Left lung (tissue), 10 donors: Measurements from ENCODE around the gene TLCD3B. TPM values are rescaled to one million over a fixed set of nuclear protein-coding genes. Genes with fewer than 3 reads are reported as not detected.

ENCODE experiments used
- ATAC-seq: fragments of 200-7000 bp; cut with Tn5 transposase; one replicate; pipeline ENCODE4 v1.9.1; 2020; ENCODE audit warnings: moderate library complexity
- DNase-seq, 4 donors: peaks; one replicate each; pipeline ENCODE4 v3.0.0-alpha.2; 2013 to 2020
- H3K27ac ChIP-seq, 2 donors: fragments of 200-600 bp; sonication (generic) in 1 of 2; one replicate each; pipeline versions ENCODE4 v1.5.0 to v1.8.0; 2020 to 2021
- H3K27me3 ChIP-seq, 2 donors: fragments of 200-600 bp; sonication (generic) in 1 of 2; one replicate each; pipeline versions ENCODE4 v1.5.0 to v1.8.0; 2020 to 2021
- H3K36me3 ChIP-seq, 2 donors: fragments of 200-600 bp; sonication (generic) in 1 of 2; one replicate each; pipeline versions ENCODE4 v1.5.0 to v1.8.0; 2020 to 2021
- H3K4me1 ChIP-seq, 2 donors: fragments of 200-600 bp; one replicate each; pipeline ENCODE4 v1.8.0; 2021
- H3K4me3 ChIP-seq, 2 donors: fragments of 200-600 bp; sonication (generic) in 1 of 2; one replicate each; pipeline versions ENCODE4 v1.5.0 to v1.8.0; 2020 to 2021; ENCODE audit warnings: mild to moderate bottlenecking in 1 of 2
- H3K9me3 ChIP-seq, 2 donors: fragments of 200-600 bp; sonication (generic) in 1 of 2; one replicate each; pipeline versions ENCODE4 v1.5.0 to v1.8.0; 2020 to 2021
- intact Hi-C, 2 donors: fragments of 100-400 bp; cut with DNase I; formaldehyde crosslinking; loops; one replicate each; pipeline versions ENCODE4 v1.11.2 to v1.14.2; 2022
- polyA plus RNA-seq, 6 donors: library from polyadenylated mRNA; unstranded; fragments of 120-200 nt; gene quantifications; one replicate each; pipeline ENCODE4 v1.2.1, GENCODE V29; 2013; ENCODE audit not compliant: insufficient read length in 6 of 6
- total RNA-seq, 2 donors: library from RNA; stranded (reverse); fragmentation: NEBNext Ultra II Directional; extraction: Animal tissue kit (Norgen Biotek cat#: 25700); gene quantifications; one replicate each; pipeline ENCODE4 v1.2.1, GENCODE V29; 2021
- TF ChIP-seq, protein P1 (sequence below), 2 donors: fragments of 200-600 bp; sonication (generic) in 1 of 2; IDR thresholded peaks; one replicate each; pipeline versions ENCODE4 v1.5.0 to v1.8.0; 2021; ENCODE audit warnings: antibody characterized with exemption in 2 of 2
- donor health status: DM: no; HTN: yes; CAD: no.
- donor health status: DM: no; HTN: no; CAD: no.

The TLCD3B gene
- total and polyA plus RNA-seq, 8 donors: 0.28 to 1.4 (median 0.85) TPM; not detected in 1

DNA sequence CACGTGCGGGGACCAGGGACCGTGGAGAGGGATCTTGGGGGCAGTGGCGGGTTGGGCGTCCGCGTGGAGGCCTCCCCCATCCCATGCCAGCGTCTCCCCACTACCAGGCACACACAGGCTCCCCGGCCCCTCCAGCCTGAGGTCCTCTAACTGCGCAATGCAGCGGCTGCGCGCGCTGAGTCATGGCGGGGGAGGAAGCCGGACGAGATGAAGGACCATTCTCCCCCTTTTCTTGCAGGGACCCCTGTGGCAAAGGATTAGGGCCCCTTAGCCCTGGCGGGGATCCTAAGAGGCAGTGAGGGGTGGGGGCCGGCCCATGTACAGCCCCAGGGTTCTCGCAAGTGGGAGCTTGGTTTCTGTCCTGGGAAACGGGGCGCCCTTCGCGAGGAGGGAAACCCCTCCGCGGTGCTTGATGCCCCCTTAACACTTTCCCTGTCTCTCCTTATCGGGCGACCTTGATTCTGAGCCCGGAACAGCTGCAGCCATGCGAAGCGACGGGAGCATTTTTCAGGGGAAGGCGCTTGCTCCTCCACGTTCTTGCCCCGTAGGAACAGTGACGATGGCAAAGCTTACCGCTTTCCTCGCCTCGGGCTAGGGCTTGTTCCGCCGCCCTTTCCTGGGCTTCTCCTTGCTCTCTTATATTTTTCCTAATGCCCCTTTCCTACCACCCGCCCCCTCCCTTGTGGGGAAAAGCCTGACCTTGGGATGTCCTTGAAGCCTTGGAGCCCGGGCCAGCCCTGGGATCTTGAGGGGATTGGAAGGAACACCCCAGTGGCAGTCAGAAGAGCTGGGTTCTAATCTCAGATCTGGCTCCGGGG, 35.1 kb upstream of the TLCD3B start:
- H3K27ac ChIP-seq: peak overlapping the region; percentile 98 to 99
- no peaks in the 10 kb centered on the region for H3K9me3 ChIP-seq
- peaks cover 0 to 46% of the 10 kb centered on the region in 2 donors for H3K36me3 ChIP-seq
- ATAC-seq (peak; percentile 4), DNase-seq (peak in 2 of 4 donors; percentile 68 to 93)
- peak overlapping the region; percentile 55 to 98 for H3K4me3 ChIP-seq
- H3K27me3 ChIP-seq: no peaks in the 10 kb centered on the region
- TF ChIP-seq, protein P1, sequence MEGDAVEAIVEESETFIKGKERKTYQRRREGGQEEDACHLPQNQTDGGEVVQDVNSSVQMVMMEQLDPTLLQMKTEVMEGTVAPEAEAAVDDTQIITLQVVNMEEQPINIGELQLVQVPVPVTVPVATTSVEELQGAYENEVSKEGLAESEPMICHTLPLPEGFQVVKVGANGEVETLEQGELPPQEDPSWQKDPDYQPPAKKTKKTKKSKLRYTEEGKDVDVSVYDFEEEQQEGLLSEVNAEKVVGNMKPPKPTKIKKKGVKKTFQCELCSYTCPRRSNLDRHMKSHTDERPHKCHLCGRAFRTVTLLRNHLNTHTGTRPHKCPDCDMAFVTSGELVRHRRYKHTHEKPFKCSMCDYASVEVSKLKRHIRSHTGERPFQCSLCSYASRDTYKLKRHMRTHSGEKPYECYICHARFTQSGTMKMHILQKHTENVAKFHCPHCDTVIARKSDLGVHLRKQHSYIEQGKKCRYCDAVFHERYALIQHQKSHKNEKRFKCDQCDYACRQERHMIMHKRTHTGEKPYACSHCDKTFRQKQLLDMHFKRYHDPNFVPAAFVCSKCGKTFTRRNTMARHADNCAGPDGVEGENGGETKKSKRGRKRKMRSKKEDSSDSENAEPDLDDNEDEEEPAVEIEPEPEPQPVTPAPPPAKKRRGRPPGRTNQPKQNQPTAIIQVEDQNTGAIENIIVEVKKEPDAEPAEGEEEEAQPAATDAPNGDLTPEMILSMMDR (IDR thresholded peaks at IDR 0.05): no peak
- peaks cover 30 to 67% of the 10 kb centered on the region in 2 donors for H3K4me1 ChIP-seq
- intact Hi-C loops: no loop called here

DNA sequence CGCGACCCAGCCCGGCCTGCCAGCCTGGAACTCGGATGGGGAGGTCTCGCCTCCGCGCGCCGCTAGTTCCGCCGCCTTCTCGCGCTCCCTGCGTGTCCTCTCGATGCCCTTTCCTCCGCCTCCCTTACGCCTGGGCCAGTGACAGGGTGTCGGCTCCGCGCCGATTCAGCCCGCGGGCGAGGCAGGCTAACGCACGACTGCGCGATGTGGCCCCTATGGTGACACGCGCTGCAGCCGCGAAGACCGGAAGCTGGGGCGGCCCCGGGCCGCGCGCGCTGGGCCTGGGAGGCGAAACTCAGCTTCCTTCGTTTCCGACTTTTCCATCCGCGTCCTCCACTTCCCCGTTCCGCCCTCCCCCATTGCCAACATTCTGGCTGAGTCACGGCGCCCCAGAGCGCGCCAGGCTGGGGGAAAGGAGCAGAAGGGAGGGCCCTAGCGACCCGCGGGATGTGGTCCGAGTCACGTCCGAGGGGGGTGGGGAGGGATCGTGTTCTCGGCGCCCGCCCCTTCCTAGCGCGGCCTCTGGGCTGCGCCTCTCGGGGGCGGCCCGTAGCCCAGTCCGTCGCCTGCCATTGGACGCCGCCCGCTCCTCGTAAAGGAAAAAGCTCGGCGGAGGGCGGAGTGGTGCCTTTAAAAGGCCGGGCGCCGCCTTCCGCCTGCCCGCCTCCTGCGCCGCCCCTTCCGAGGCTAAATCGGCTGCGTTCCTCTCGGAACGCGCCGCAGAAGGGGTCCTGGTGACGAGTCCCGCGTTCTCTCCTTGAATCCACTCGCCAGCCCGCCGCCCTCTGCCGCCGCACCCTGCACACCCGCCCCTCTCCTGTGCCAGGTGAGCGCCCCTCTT, 34.3 kb upstream of the TLCD3B start, which contains the start of gene ALDOA:
Gene ALDOA, plus strand, starts transcription at position 659 of the 841 bp plus-strand sequence. CDS start 1,138 bp downstream, outside the sequence.
- ATAC-seq: peak; percentile 90

DNA sequence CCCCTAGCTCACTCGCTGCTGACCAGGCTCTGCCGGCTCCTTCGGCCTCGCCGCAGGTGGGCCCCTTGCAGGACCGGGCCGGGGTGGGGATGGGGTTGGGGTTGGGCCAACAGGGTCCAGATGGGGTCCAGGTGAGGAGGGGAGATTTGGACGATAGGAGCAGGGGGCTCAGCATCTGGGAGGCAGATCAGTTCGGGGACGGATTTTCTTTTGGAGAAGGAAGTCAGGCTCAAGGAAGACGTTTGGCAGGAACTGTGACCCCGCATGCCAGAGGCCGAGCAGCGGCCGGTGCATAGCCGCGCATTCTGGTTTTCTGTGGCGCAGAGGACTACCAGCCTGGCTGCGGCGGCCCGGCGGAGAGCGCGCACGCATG, 33.6 kb upstream of the TLCD3B start:
- H3K27ac ChIP-seq: peak overlapping the region; percentile 98 to 99
- H3K4me3 ChIP-seq: peak overlapping the region; percentile 55 to 98
- peaks cover 0 to 32% of the 10 kb centered on the region in 2 donors for H3K36me3 ChIP-seq
- intact Hi-C loops: no loop called here
- H3K9me3 ChIP-seq: no peaks in the 10 kb centered on the region
- TF ChIP-seq, protein P1 (IDR thresholded peaks at IDR 0.05): no peak
- H3K4me1 ChIP-seq: peaks cover 28 to 55% of the 10 kb centered on the region in 2 donors
- no peaks in the 10 kb centered on the region for H3K27me3 ChIP-seq
- DNase-seq (no peak), ATAC-seq (peak; percentile 2)

More for the DNA sequence above, 34.3 kb upstream of the TLCD3B start, which contains the start of gene ALDOA:
- H3K9me3 ChIP-seq: no peaks in the 10 kb centered on the region
- peaks cover 0 to 38% of the 10 kb centered on the region in 2 donors for H3K36me3 ChIP-seq
- DNase-seq: peak; percentile 98 to 99 (median 98)
- TF ChIP-seq, protein P1 (IDR thresholded peaks at IDR 0.05): peak in 1 of 2 donors; percentile 23
- H3K27ac ChIP-seq: peak within 1 kb of the TSS; percentile 98 to 99
- H3K4me3 ChIP-seq: peak within 1 kb of the TSS; percentile 55 to 98
- intact Hi-C loops: no loop called here
- H3K27me3 ChIP-seq: no peaks in the 10 kb centered on the region
- H3K4me1 ChIP-seq: peaks cover 30 to 61% of the 10 kb centered on the region in 2 donors

GRCh38 chr16:30063893-30064728, 33.0 kb upstream of the TLCD3B start:
- no peaks in the 10 kb centered on the region for H3K9me3 ChIP-seq
- no peaks in the 10 kb centered on the region for H3K27me3 ChIP-seq
- H3K36me3 ChIP-seq: peaks cover 0 to 26% of the 10 kb centered on the region in 2 donors
- peak; percentile 58 for ATAC-seq
- TF ChIP-seq, protein P1 (IDR thresholded peaks at IDR 0.05): peak in 1 of 2 donors; percentile 15
- DNase-seq: peak in 3 of 4 donors; percentile 80 to 88 (median 87)
- H3K4me3 ChIP-seq: peak overlapping the region; percentile 55 to 98
- peak overlapping the region; percentile 98 to 99 for H3K27ac ChIP-seq
- H3K4me1 ChIP-seq: peaks cover 26 to 49% of the 10 kb centered on the region in 2 donors
- intact Hi-C loops: no loop called here
